Spleen (tissue), 7 donors: ENCODE data around the gene TNS1.

ENCODE experiments used
- POLR2A ChIP-seq, 3 donors: fragments of 450-650 bp; IDR thresholded peaks; one replicate each; pipeline ENCODE4 v1.5.1; 2017; ENCODE audit warnings: antibody characterized with exemption in 3 of 3, mild to moderate bottlenecking in 1 of 3
- POLR2AphosphoS5 ChIP-seq, 3 donors: sonication (generic); formaldehyde crosslinking; IDR thresholded peaks; one replicate each; pipeline ENCODE4 v1.5.1; 2017; ENCODE audit warnings: antibody characterized with exemption in 3 of 3
- TF ChIP-seq, protein P1 (sequence below), 11 experiments: fragments of 200-600 bp in 7 of 11; fragments of 450-650 bp in 4 of 11; sonication (generic) in 4 of 11; IDR thresholded peaks in 8 of 11; conservative IDR thresholded peaks in 3 of 11; 1 replicate in 7 of 11; 2 replicates in 4 of 11; pipeline versions ENCODE4 v1.4.0 to v1.8.0; 2016 to 2021; ENCODE audit warnings: antibody characterized with exemption in 11 of 11, inconsistent platforms in 4 of 11, mild to moderate bottlenecking in 1 of 11
- donor health status: DM: no; HTN: no; CAD: no; lungs with moderate emphysema.
- donor health status: DM: no; HTN: no; CAD: no.
- donor health status: DM: no; HTN: no; CAD: no.

DNA sequence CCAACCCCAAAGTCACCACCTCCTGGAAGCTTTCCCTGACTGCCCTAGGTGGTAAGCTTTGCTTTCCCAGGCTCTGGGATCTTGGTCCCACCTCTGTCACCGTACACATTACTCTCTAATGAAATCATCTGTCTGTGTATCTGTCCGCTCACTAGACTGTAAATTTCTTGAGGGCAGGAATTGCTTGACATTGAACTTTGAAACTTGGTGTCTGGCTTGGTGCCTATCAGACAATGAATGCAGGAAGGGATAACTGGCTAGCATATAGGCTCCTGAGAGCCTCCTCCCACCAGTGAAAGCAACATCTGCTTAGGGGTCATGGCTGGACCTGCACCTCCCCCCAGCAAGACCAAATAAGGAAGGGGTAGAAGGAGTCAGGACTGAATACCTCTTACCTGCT lies 155.7 kb downstream of the TNS1 start:
- TF ChIP-seq POLR2A (IDR thresholded peaks at IDR 0.05) (no peak), POLR2AphosphoS5 (IDR thresholded peaks at IDR 0.05) (no peak)
- TF ChIP-seq, protein P1, sequence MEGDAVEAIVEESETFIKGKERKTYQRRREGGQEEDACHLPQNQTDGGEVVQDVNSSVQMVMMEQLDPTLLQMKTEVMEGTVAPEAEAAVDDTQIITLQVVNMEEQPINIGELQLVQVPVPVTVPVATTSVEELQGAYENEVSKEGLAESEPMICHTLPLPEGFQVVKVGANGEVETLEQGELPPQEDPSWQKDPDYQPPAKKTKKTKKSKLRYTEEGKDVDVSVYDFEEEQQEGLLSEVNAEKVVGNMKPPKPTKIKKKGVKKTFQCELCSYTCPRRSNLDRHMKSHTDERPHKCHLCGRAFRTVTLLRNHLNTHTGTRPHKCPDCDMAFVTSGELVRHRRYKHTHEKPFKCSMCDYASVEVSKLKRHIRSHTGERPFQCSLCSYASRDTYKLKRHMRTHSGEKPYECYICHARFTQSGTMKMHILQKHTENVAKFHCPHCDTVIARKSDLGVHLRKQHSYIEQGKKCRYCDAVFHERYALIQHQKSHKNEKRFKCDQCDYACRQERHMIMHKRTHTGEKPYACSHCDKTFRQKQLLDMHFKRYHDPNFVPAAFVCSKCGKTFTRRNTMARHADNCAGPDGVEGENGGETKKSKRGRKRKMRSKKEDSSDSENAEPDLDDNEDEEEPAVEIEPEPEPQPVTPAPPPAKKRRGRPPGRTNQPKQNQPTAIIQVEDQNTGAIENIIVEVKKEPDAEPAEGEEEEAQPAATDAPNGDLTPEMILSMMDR (IDR thresholded peaks at IDR 0.05 in 8 of 11, conservative IDR thresholded peaks at IDR 0.05 in 3 of 11), result no peak
